BJ (cell line): ENCODE results near the gene TXNDC16. TPM values are rescaled to one million over a fixed set of nuclear protein-coding genes. Genes with fewer than 3 reads are reported as not detected.

Experiments
- CTCF ChIA-PET: fragments of 350-600 bp; formaldehyde crosslinking; extraction: SDS; loops from one replicate; lab custom pipeline; 2021; ENCODE audit warnings: antibody characterized with exemption, inconsistent platforms; lab: Yijun Ruan, JAX
- POLR2A ChIA-PET: fragments of 300-600 bp; sonication (Branson Sonifier 250); formaldehyde crosslinking; extraction: SDS; loops from one replicate; lab custom pipeline; 2021; ENCODE audit warnings: antibody characterized with exemption; lab: Charles Lee
- DNase-seq: peaks from one replicate; pipeline ENCODE4 v3.0.0-alpha.2; 2011; ENCODE audit warnings: low read depth
- H3K27me3 ChIP-seq: 2 replicates; pipeline ENCODE4 v1.6.0; 2011; ENCODE audit warnings: low read length; ENCODE audit not compliant: control insufficient read depth, insufficient read depth
- H3K36me3 ChIP-seq: 2 replicates; pipeline ENCODE4 v1.5.1; 2011; ENCODE audit warnings: low read length; ENCODE audit not compliant: control insufficient read depth, insufficient read depth
- H3K4me3 ChIP-seq: 2 replicates; pipeline ENCODE4 v1.5.1; 2011; ENCODE audit warnings: low read depth, mild to moderate bottlenecking, control low read depth, low read length
- CTCF ChIP-seq: IDR thresholded peaks from 2 replicates; pipeline ENCODE4 v1.5.1; 2011; ENCODE audit warnings: low read depth, mild to moderate bottlenecking, control low read depth, inconsistent platforms, low read length, moderate library complexity; ENCODE audit not compliant: insufficient read depth
- polyA plus RNA-seq: library from polyadenylated mRNA; depleted of rRNA; stranded (reverse); fragments of >200 nt; gene quantifications from 2 replicates; pipeline ENCODE4 v1.2.3, GENCODE V29; 2011; rRNA removed

TXNDC16 gene
- polyA plus RNA-seq, 1 experiment = 1.1 TPM

GRCh38 chr14:52399104-52399503 lies 153.2 kb downstream of the TXNDC16 start:
- CTCF ChIA-PET = interaction anchor here (0.7 to 1.2 kb wide), 2 partner anchors 31 to 34 kb away, joined by 3 read pairs; no protein-coding TSS in a partner anchor
- no peak overlapping the region for H3K4me3 ChIP-seq
- H3K27me3 ChIP-seq = no peaks in the 10 kb centered on the region; the same call in 1 of the 2 replicates
- H3K36me3 ChIP-seq = no peaks in the 10 kb centered on the region
- POLR2A ChIA-PET = no interaction called here
- no peak for TF ChIP-seq CTCF
- no peak for DNase-seq

GRCh38 chr14:52397844-52398243 lies 154.5 kb downstream of the TXNDC16 start:
- POLR2A ChIA-PET = no interaction called here
- Histone ChIP-seq H3K36me3 (no peaks in the 10 kb centered on the region), H3K27me3 (no peaks in the 10 kb centered on the region), H3K4me3 (no peak overlapping the region)
- DNase-seq = no peak
- no peak for TF ChIP-seq CTCF
- CTCF ChIA-PET = no interaction called here

- no peak for DNase-seq
- CTCF ChIA-PET = interaction anchor here (1.0 kb wide), 1 partner anchor 95 kb away, joined by 3 read pairs; no protein-coding TSS in a partner anchor
- POLR2A ChIA-PET = no interaction called here
- H3K4me3 ChIP-seq = no peak overlapping the region
- no peaks in the 10 kb centered on the region for H3K36me3 ChIP-seq
- H3K27me3 ChIP-seq = no peaks in the 10 kb centered on the region
- TF ChIP-seq CTCF = no peak
Observed at GRCh38 chr14:52395728-52396127, 156.6 kb downstream of the TXNDC16 start.

GRCh38 chr14:52391881-52392615 lies 160.3 kb downstream of the TXNDC16 start:
- CTCF ChIA-PET = interaction anchor here (0.6 to 1.2 kb wide), 2 partner anchors 9 to 291 kb away, joined by 3 to 5 read pairs; no protein-coding TSS in a partner anchor
- no peak for TF ChIP-seq CTCF
- Histone ChIP-seq H3K27me3 (no peaks in the 10 kb centered on the region), H3K36me3 (no peaks in the 10 kb centered on the region), H3K4me3 (no peak overlapping the region)
- DNase-seq = peak; percentile 39
- POLR2A ChIA-PET = interaction anchor here (0.5 to 0.6 kb wide), 2 partner anchors 8 to 22 kb away, joined by 3 to 4 read pairs; no protein-coding TSS in a partner anchor

Other genes with a start within 250 kb of the TXNDC16 start
- gene PTGER2, start 238.2 kb downstream of the TXNDC16 start, polyA plus RNA-seq = 0.43 and 0.71 TPM in 2 replicates
- 0.18 and 0.34 TPM in 2 replicates for gene GPR137C, start 331 bp upstream of the TXNDC16 start, polyA plus RNA-seq
- gene ERO1A, start 143.1 kb upstream of the TXNDC16 start, polyA plus RNA-seq = 21.0 and 34.2 TPM in 2 replicates
- 28.5 and 87.8 TPM in 2 replicates for gene PSMC6, start 154.7 kb upstream of the TXNDC16 start, polyA plus RNA-seq
- 4.0 and 7.9 TPM in 2 replicates for gene STYX, start 177.7 kb upstream of the TXNDC16 start, polyA plus RNA-seq
- gene GNPNAT1, start 239.1 kb upstream of the TXNDC16 start, polyA plus RNA-seq = 19.0 and 31.2 TPM in 2 replicates